ENCODE measurements around the gene CCL27.
"Not testable (repeated sequence)": the region's sequence is repeated elsewhere in the genome, so short reads cannot be mapped to it uniquely, and the experiment has no call there.

Gene CCL27

GRCh38 chr9:34648673-34649072, 13.8 kb downstream of the CCL27 start:
- DNase-seq: no peak

GRCh38 chr9:34647651-34648050, 14.8 kb downstream of the CCL27 start:
- DNase-seq: no peak

GRCh38 chr9:34647084-34647403, 15.4 kb downstream of the CCL27 start:
- no peak for DNase-seq

- DNase-seq: peak; percentile 82
Observed at GRCh38 chr9:34646211-34647083, 16.0 kb downstream of the CCL27 start, which contains the start of gene GALT. GALT (plus strand) TSS chr9:34646675; CDS start chr9:34646705, 30 bp downstream.

GRCh38 chr9:34644766-34645314, 17.6 kb downstream of the CCL27 start:
- DNase-seq: no peak

- no peak for DNase-seq
Observed at GRCh38 chr9:34642679-34643078, 19.8 kb downstream of the CCL27 start.

- not testable (repeated sequence) for DNase-seq
Observed at GRCh38 chr9:34639322-34639721, 23.1 kb downstream of the CCL27 start.

GRCh38 chr9:34638138-34638445, 24.4 kb downstream of the CCL27 start:
- DNase-seq: no peak

GRCh38 chr9:34637356-34638137, 24.9 kb downstream of the CCL27 start, which contains the start of gene SIGMAR1:
SIGMAR1 (minus strand) TSS chr9:34637787; CDS start chr9:34637697, 90 bp downstream.
- peak; percentile 66 for DNase-seq

GRCh38 chr9:34636791-34637355, 25.6 kb downstream of the CCL27 start:
- DNase-seq: no peak

- no peak for DNase-seq
Observed at GRCh38 chr9:34635556-34635955, 26.9 kb downstream of the CCL27 start.

GRCh38 chr9:34634551-34635248, 27.8 kb downstream of the CCL27 start:
- DNase-seq: no peak

- DNase-seq: peak; percentile 54
Observed at GRCh38 chr9:34633851-34634550, 28.5 kb downstream of the CCL27 start.

- no peak for DNase-seq
Observed at GRCh38 chr9:34633166-34633565, 29.3 kb downstream of the CCL27 start.

GRCh38 chr9:34630402-34631154, 31.9 kb downstream of the CCL27 start:
- no peak for DNase-seq

GRCh38 chr9:34629491-34629808, 33.0 kb downstream of the CCL27 start:
- no peak for DNase-seq

GRCh38 chr9:34628656-34629490, 33.6 kb downstream of the CCL27 start, which contains the start of gene ARID3C:
ARID3C (minus strand) TSS chr9:34629066; CDS start chr9:34628014, 1,052 bp downstream.
- no peak for DNase-seq

GRCh38 chr9:34627716-34628655, 34.5 kb downstream of the CCL27 start:
- no peak for DNase-seq

- no peak for DNase-seq
Observed at GRCh38 chr9:34625186-34625486, 37.3 kb downstream of the CCL27 start.

Data from NCI-H748 treated with DMSO at 0.1 percent for 48 hours (cell line).